Tibial nerve (tissue), 4 donors: ENCODE data around the gene MON1B. TPM values are rescaled to one million over a fixed set of nuclear protein-coding genes. Genes with fewer than 3 reads are reported as not detected.

Experiments used
- DNase-seq, 2 donors: peaks; one replicate each; pipeline ENCODE4 v3.0.0-alpha.2; 2019; ENCODE audit warnings: low spot score in 2 of 2
- H3K27ac ChIP-seq, 4 donors: fragments of 200-600 bp; sonication (generic) in 3 of 4; one replicate each; pipeline ENCODE4 v1.5.1; 2017 to 2019; ENCODE audit warnings: mild to moderate bottlenecking in 1 of 4
- H3K27me3 ChIP-seq, 2 donors: fragments of 200-600 bp; sonication (generic) in 1 of 2; one replicate each; pipeline versions ENCODE4 v1.5.1 to v1.6.0; 2017 to 2019
- H3K36me3 ChIP-seq, 3 donors: fragments of 200-600 bp; sonication (generic); one replicate each; pipeline ENCODE4 v1.5.1; 2018 to 2019
- H3K4me1 ChIP-seq, 4 donors: fragments of 200-600 bp; sonication (generic) in 3 of 4; one replicate each; pipeline ENCODE4 v1.5.1; 2017 to 2019
- H3K4me3 ChIP-seq, 4 donors: fragments of 200-600 bp; sonication (generic) in 3 of 4; one replicate each; pipeline ENCODE4 v1.5.1; 2017 to 2019; ENCODE audit warnings: mild to moderate bottlenecking in 1 of 4, moderate library complexity in 1 of 4
- H3K9me3 ChIP-seq, 4 donors: fragments of 200-600 bp; sonication (generic) in 3 of 4; one replicate each; pipeline ENCODE4 v1.5.1; 2017 to 2019
- CTCF ChIP-seq, 5 experiments: fragments of 200-600 bp in 3 of 5; fragments of 450-650 bp in 2 of 5; sonication (generic) in 3 of 5; IDR thresholded peaks; one replicate each; pipeline ENCODE4 v1.5.1; 2016 to 2019; ENCODE audit warnings: antibody characterized with exemption in 5 of 5, mild to moderate bottlenecking in 3 of 5, moderate library complexity in 2 of 5
- EP300 ChIP-seq, 2 donors: sonication (generic); formaldehyde crosslinking; IDR thresholded peaks; one replicate each; pipeline ENCODE4 v1.6.1; 2017; ENCODE audit warnings: antibody characterized with exemption in 2 of 2, mild to moderate bottlenecking in 1 of 2
- POLR2A ChIP-seq, 2 donors: fragments of 450-650 bp; IDR thresholded peaks; one replicate each; pipeline ENCODE4 v1.6.1; 2017; ENCODE audit warnings: antibody characterized with exemption in 2 of 2, mild to moderate bottlenecking in 2 of 2, moderate library complexity in 2 of 2
- WGBS, 2 donors: methylation state at CpG; one replicate each; pipeline ENCODE4 v1.1.5; 2018; 5-methylcytosine and 5-hydroxymethylcytosine counted together
- total RNA-seq, 4 donors: library from RNA; depleted of rRNA; stranded (reverse); fragments of >200 nt; gene quantifications; one replicate each; pipeline ENCODE4 v1.1.0, GENCODE V29; 2016

MON1B gene
- total RNA-seq, 4 donors from 2014 or later = 30.6 to 38.4 (median 34.0) TPM

DNA sequence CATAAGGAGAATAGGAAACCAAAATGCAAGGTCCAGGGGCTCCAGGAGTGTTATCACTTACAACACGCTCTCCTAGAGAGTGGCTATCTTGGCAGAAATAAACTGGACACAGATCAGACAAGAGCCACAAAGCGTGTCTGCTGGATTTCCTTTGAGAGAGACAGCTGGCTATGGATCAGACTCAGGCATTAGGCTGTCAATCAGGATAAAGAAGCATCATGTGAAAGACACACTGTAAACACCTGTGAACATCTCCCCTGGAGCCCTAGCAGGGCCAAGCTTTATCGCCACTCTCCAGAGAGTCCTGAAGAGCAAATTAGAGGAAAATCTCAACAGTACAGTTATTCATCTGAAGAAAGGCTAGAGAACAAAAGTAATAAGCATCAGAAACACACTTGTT is 34.2 kb downstream of the MON1B start:
- Histone ChIP-seq H3K36me3 (no peaks in the 10 kb centered on the region), H3K4me3 (no peak overlapping the region), H3K27ac (no peak overlapping the region), H3K9me3 (no peaks in the 10 kb centered on the region), H3K27me3 (no peaks in the 10 kb centered on the region), H3K4me1 (no peaks in the 10 kb centered on the region)
- 81 to 84% methylated on average over 3 of the region's 3 CpGs for WGBS, 2 donors
- TF ChIP-seq CTCF (IDR thresholded peaks at IDR 0.05) (no peak), EP300 (IDR thresholded peaks at IDR 0.05) (no peak), POLR2A (IDR thresholded peaks at IDR 0.05) (no peak)
- DNase-seq = no peak

DNA sequence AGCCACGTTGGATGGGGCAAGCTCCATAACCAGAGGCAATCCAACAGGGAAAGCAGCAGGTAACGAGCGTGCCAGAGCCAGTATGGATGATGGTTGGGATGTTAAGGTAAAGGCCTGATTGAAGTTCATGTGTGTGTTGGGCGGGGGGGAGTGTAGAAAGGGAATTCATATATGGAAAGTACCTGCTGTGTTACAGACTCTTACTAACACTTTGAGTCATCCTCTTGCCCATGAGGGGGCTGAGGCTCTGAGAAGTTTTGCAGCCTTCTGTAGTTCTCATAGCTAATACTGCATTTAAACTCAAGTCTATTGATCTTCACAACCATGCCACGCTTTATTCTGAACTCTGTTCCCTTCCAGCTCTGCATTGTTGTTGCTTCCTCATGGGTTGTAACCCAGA is 36.8 kb downstream of the MON1B start:
- 81 to 90% methylated on average over 5 of the region's 5 CpGs for whole genome bisulfite sequencing, 2 donors
- H3K4me1 ChIP-seq = no peaks in the 10 kb centered on the region
- H3K4me3 ChIP-seq = no peak overlapping the region
- TF ChIP-seq EP300 (IDR thresholded peaks at IDR 0.05) (no peak), POLR2A (IDR thresholded peaks at IDR 0.05) (no peak), CTCF (IDR thresholded peaks at IDR 0.05) (no peak)
- no peaks in the 10 kb centered on the region for H3K9me3 ChIP-seq
- no peaks in the 10 kb centered on the region for H3K36me3 ChIP-seq
- H3K27me3 ChIP-seq = no peaks in the 10 kb centered on the region
- DNase-seq = no peak
- no peak overlapping the region for H3K27ac ChIP-seq

DNA sequence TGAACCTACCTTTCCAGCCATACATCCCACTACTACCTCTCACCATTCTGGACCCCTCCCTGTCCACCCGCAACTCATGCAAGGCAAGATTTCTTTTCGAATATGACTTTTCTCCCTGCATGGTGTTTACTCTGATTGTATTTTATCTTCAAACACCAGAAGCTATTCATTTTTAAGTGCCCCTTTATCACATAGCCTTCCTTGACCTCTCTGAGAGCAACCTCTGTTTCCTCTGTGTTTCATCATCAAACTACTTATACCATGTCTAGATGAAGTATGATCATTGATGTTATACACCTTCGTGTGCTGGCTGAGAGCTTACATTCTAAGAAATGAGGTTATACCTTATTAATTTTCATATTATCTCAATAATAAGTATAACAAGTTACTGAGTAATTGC is 40.1 kb downstream of the MON1B start:
- no peaks in the 10 kb centered on the region for H3K9me3 ChIP-seq

DNA sequence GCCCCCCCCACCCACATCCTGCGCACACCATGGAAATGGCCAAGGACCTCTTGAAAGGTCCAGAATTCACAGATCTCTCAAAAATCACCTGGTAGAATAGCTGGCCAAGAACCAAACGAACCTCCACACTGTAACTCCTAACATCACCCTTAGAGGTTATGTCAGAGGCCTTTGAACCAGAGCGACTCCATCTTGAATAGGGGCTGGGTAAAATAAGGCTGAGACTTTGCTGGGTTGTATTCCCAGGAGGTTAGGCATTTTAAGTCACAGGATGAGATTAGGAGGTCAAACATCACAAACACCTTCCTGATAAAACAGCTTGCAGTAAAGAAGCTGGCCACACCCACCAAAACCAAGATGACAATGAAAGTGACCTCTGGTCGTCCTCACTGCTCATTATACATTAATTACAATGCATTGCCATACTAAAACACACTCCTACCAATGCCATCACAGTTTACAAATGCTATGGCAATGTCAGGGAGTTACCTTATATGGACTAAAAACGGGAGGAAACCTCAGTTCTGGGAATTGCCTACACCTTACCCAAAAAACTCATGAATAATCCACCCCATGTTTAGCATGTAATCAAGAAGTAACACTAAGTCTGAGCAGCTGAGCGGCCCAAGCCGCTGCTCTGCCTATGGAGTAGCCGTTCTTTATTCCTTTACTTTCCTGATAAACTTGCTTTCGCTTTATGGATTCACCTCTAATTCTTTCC is 43.0 kb downstream of the MON1B start:
- H3K27me3 ChIP-seq = peaks cover 0 to 5% of the 10 kb centered on the region in 2 donors
- H3K27ac ChIP-seq = no peak overlapping the region
- 75 to 80% methylated on average over 9 of the region's 9 CpGs for WGBS, 2 donors
- no peaks in the 10 kb centered on the region for H3K9me3 ChIP-seq
- H3K4me3 ChIP-seq = no peak overlapping the region
- H3K36me3 ChIP-seq = no peaks in the 10 kb centered on the region
- peaks cover 0 to 7% (median 0%) of the 10 kb centered on the region in 4 donors for H3K4me1 ChIP-seq
- no peak for DNase-seq
- no peak for TF ChIP-seq CTCF (IDR thresholded peaks at IDR 0.05)
- TF ChIP-seq POLR2A (IDR thresholded peaks at IDR 0.05) = no peak
- no peak for TF ChIP-seq EP300 (IDR thresholded peaks at IDR 0.05)

More for the DNA sequence above, 40.1 kb downstream of the MON1B start:
- 86 to 91% methylated on average over 3 of the region's 3 CpGs for WGBS, 2 donors
- DNase-seq = no peak
- peaks cover 0 to 3% (median 0%) of the 10 kb centered on the region in 4 donors for H3K4me1 ChIP-seq
- TF ChIP-seq POLR2A (IDR thresholded peaks at IDR 0.05) = no peak
- no peak for TF ChIP-seq CTCF (IDR thresholded peaks at IDR 0.05)
- no peak for TF ChIP-seq EP300 (IDR thresholded peaks at IDR 0.05)
- no peaks in the 10 kb centered on the region for H3K36me3 ChIP-seq
- H3K27me3 ChIP-seq = peaks cover 0 to 5% of the 10 kb centered on the region in 2 donors
- H3K27ac ChIP-seq = no peak overlapping the region
- no peak overlapping the region for H3K4me3 ChIP-seq

DNA sequence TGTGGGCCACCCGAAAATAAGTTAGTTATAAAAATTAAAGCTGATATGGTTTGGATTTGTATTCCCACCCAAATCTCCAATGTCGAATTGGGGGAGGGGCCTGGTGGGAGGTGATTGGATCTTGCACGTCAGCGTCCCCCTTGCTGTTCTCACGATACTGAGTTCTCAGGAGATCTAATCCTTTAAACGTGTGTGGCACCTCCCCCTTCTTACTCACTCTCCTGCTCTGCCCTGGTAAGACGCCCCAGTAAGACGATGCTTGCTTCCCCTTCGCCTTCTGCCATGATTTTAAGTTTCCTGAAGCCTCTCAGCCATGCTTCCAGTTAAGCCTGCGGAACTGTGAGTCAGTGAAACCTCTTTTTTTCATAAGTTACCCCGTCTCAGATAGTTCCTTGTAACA is 43.6 kb downstream of the MON1B start:
- Histone ChIP-seq H3K27me3 (peaks cover 0 to 5% of the 10 kb centered on the region in 2 donors), H3K9me3 (no peaks in the 10 kb centered on the region), H3K27ac (no peak overlapping the region), H3K36me3 (no peaks in the 10 kb centered on the region), H3K4me3 (no peak overlapping the region), H3K4me1 (peaks cover 0 to 7% (median 0%) of the 10 kb centered on the region in 4 donors)
- TF ChIP-seq EP300 (IDR thresholded peaks at IDR 0.05) (no peak), CTCF (IDR thresholded peaks at IDR 0.05) (no peak), POLR2A (IDR thresholded peaks at IDR 0.05) (no peak)
- no peak for DNase-seq
- 50 to 54% methylated on average over 11 of the region's 11 CpGs for WGBS, 2 donors
